NCI-H526 treated with DMSO at 0.1 percent for 48 hours (cell line): ENCODE measurements around the gene HOXD10.
A peak's percentile ranks its signal among the peaks of the same experiment; 100 is the strongest.

Experiments
- DNase-seq: peaks from one replicate; lab custom pipeline; 2025; lab: John Stamatoyannopoulos, UW

The HOXD10 gene

GRCh38 chr2:176136374-176137251 lies 20.0 kb downstream of the HOXD10 start:
- no peak for DNase-seq

- no peak for DNase-seq
Measured at GRCh38 chr2:176137252-176137580, 20.6 kb downstream of the HOXD10 start.

GRCh38 chr2:176137906-176138305 lies 21.3 kb downstream of the HOXD10 start:
- DNase-seq, result no peak

GRCh38 chr2:176138526-176138922 lies 21.9 kb downstream of the HOXD10 start:
- no peak for DNase-seq

DNA sequence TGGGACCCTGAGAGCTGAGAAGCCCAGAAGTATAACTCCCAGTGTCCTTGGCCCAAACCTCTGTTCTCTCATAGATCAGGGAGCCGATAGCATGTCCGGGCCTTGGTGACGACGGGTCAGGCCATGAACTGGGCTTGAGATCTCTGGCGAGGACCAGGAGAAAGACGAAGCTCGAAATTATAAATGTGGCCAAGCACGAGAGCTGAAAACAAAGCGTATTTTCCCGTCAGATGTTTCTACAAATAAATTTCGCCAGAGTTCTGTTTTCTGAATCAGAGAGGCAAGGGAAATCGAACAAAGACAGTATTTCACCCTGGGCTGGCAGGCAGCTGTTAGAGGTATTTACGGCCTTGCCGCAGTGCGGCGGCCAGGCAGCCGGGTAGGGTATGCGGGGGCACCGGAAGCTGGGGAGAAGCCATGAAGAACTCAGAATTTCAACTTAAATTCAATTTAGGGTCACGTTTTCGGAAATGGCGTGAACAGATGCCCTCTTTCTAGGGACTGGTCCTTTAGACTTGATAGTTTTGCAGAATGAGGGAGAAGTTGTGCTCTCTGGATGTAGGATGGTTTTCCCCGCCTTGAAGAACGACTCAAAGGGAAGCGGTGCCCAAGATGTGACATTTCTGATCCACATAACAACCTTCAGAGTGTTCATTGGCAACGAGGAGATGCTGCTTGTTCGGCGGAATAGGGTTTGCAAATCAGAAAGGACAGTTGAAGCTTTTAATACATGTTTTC lies 22.5 kb downstream of the HOXD10 start:
- DNase-seq, result no peak

DNA sequence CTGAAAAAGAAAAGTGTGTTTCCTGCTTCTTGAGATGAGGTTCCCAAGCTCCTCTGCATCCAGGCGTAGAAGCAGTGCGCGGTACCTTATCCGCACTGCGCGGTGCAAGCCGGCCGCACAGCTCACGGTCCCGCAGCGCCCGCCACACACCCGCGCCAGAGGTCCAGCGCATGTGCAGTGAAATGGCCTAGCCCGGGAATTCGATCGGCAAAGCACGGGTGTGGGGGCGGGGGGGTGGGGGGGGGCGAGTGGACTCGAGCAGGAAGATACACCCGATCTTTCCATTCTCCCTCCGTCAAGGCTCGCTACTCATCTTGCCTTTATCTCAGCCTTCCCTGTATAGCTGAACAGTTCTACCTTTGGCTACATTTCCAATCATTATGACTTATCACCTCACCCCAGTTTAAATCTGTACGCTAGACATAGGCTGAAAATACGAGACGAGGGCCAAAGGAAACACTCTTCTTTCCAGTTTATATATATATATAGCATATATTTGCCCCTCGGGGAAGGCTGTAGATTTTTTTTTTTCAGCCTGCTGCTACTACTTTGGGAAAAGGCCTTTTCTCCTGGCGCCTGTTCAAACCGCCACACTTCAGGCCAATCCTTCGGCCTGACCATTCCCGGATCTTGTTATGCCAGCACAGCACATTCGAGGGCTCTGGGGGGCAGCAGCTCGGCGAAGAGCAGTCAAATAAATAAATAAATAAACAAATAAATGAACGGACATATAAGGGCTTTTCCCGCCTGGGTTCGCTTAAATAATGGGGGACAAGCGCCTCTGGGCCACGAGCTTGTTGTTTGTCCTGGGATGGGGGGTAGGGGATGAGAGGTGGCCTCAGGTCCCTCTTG lies 23.3 kb downstream of the HOXD10 start:
- DNase-seq, result no peak

DNA sequence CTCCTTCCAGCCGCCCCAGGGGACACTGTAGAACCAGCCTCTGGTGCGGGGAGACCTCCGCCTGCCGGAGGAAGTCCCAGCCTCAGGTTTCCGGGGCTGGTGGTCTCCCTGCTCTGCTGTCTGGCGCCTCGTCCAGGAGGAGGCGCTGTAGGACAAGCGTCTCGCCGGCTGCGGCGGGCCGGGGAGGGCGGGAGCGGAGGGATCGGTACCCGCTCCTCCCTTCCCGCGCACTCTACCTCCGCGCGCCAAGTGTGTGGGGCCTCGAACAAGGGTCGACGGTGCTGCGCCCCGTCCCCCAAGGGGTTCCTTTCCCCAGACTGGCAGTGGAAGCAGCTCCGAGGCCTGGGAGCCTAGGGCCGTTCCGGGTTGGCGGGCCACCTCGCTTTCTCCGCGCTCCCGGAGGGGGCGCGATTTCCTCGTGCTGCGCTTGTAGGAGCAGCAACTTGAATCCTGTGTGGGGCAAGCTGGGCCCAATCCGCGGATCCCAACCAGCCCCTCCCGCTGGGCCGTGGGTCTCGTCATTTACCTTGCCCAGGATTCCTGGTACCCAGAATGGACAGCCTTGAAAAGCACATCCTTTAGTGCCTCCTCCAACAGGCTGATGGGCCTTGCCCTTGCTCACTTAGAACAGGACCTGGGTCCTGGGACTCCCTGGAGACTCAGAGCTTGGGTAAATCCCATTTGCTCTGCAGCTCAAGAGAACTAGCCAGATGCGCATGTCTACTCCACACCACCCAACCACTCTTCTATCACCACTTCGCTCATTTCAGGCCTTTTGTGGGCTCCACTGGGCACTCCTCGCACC lies 24.1 kb downstream of the HOXD10 start:
- DNase-seq, result peak; percentile 80

DNA sequence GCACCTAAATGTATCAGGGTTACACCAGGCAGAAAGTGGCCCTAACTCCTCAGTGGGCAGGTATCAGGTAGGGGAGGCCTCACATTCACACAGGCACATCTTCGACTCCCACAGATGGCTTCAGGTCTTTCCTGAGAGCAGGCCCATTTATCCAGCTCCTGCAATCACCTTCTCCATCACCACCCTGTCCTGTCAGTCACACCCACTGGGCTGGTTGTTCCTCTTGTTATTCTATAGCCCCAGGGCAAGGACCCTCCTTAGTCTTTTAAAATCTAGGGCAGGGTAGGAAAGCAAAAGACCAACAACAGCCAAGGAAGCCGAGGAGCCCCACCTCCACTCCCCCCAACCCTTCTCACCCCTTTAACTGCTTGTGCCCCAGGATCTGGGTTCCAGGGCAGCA lies 25.7 kb downstream of the HOXD10 start:
- DNase-seq, result no peak

DNA sequence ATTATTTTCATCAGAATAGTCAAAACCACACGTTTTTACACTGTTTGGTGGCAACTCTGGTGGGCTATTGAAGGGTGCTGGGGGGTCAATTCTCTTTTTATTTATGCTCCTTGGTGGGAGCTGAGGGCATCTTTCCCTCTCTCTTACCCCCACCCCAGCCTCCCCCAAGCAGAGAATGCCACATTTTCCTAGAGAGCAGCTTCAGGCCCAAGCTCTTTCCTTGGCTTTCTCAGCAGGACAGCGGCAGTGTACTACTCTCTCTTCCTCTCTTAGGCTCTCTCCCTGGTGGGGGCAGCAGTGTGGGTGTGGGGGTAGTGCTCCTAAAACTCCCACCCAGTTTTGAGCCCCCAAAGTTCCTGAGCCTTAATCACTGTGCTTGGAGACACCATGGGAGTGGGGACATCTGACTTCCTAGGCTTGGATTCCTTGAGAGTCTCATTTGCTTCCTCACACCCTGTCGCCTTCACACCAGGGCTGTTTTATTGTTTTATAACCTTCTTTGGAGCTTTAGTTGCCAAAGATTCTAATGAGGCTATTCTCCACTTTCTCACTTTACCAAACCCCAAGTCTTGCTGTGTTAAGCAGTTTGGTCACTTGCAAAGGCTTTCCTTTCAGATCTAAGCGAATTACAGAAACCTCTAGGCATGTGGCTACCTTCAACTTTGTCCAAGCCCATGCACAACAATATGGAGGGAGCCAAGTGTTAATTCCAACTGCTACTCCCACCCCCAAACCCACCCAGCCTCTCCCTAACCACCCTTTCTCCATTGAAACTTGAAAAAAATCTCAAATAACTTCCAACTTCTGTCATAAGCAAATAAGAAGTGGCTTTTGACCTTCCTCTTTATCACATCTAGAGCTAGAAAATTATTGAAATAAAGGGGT lies 28.7 kb downstream of the HOXD10 start:
- no peak for DNase-seq

DNA sequence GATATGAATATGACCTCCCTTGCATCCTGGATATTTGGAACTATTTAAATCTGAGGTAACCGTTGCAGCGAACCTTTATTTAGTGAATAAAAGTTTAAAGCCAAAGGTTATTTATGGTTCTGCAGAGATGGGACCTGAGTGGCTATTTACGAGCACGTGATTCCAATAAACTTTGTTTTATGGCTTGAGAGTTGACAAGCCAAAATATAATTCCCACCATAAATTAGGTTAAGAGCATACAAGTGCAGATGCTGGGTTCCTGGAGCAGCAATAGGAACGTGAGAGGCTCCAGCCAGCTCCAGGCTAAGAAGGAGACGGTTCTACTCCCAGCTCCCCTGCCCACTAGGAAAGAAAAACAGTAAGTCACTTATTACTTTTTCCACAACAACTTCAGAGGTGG lies 29.5 kb downstream of the HOXD10 start:
- DNase-seq, result no peak

GRCh38 chr2:176146645-176147044 lies 30.1 kb downstream of the HOXD10 start:
- no peak for DNase-seq

- DNase-seq, result no peak
Measured at GRCh38 chr2:176147210-176147799, 30.7 kb downstream of the HOXD10 start.

DNA sequence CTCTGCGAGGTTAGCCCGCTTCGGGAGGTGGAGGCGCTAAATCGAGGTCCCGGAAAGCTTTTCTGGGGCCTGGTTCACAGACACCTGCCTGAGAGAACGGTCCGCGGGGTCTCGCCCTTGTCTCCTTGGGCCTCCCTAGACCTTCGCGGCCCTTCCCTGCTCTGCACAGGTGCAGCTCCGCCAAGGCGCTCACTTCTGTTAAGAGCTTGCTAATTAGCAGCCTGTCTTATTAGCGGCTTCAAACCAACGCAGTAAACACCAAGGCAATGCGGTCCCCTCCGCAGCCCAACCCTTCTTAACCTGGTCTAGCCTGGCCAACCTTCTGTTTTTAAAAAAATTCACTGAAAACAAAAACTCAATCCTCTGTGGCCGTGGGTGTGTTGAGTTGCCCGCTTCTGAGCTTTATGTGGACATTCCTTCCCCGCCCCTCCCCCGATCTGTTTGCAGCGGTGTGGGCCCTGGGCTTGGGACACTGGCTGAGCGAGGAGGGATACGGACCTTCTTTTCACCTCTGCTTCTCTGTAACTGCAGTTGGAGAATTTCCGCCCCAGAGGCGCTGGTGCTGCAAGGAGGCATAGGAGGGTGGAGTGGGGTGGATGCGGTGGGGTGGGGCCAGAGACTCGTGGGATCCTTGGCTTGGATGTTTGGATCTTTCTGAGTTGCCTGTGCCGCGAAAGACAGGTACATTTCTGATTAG lies 31.4 kb downstream of the HOXD10 start:
- DNase-seq, result no peak

- DNase-seq, result no peak
Measured at GRCh38 chr2:176148751-176149421, 32.3 kb downstream of the HOXD10 start.

DNA sequence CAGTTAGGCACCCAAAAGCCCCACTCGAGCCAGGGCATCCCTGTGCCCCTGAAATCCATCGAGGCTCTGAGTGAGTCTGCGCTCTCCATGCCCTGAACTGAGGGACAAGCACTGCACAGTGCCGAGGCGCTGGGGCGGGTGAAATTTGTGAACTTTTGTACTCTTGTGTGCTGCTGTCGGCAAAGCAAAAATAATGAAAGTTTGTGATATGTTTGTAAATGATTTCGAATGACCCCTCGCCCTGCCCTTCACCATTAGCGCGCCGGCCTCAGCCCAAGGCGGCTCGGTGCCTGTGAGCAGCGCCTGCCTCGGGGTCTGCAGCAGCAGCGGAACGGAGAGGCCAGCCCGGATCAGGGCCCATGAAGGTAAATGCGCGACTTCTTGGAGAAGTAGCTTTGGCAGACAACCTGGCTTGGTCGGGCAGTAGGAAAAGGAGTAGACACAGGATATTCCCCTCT lies 32.9 kb downstream of the HOXD10 start:
- no peak for DNase-seq

GRCh38 chr2:176149939-176150583 lies 33.5 kb downstream of the HOXD10 start:
- no peak for DNase-seq

GRCh38 chr2:176150584-176151441 lies 34.2 kb downstream of the HOXD10 start:
- DNase-seq, result no peak
